Measurements from ENCODE around the gene CYP2J2.
A peak's percentile ranks its signal among the peaks of the same experiment; 100 is the strongest.
"Not testable (repeated sequence)": the region's sequence is repeated elsewhere in the genome, so short reads cannot be mapped to it uniquely, and the experiment has no call there.

CYP2J2 gene

GRCh38 chr1:59926381-59927123, at the start of gene CYP2J2:
Gene CYP2J2 (minus strand): TSS chr1:59926773. CDS start chr1:59926746, 27 bp downstream.
- TF ChIP-seq CTCF (conservative IDR thresholded peaks at IDR 0.05; ENCODE audit: low read depth, low read length), result no peak
- DNase-seq (ENCODE audit: low read depth), result no peak
- peak within 1 kb of the TSS; percentile 64 for H3K4me3 ChIP-seq (ENCODE audit: low read length)

- DNase-seq (ENCODE audit: low read depth), result no peak
- no peak overlapping the region for H3K4me3 ChIP-seq (ENCODE audit: low read length)
- TF ChIP-seq CTCF (conservative IDR thresholded peaks at IDR 0.05; ENCODE audit: low read depth, low read length), result no peak
These were observed 47.1 kb upstream of the CYP2J2 start for GRCh38 chr1:59973719-59974118.

- TF ChIP-seq CTCF (conservative IDR thresholded peaks at IDR 0.05; ENCODE audit: low read depth, low read length), result no peak
- H3K4me3 ChIP-seq (ENCODE audit: low read length), result no peak overlapping the region
- DNase-seq (ENCODE audit: low read depth), result no peak
These were observed 45.8 kb upstream of the CYP2J2 start for GRCh38 chr1:59972216-59972927.

GRCh38 chr1:59971464-59971911, 44.9 kb upstream of the CYP2J2 start:
- TF ChIP-seq CTCF (conservative IDR thresholded peaks at IDR 0.05; ENCODE audit: low read depth, low read length), result peak; percentile 90
- H3K4me3 ChIP-seq (ENCODE audit: low read length), result no peak overlapping the region
- DNase-seq (ENCODE audit: low read depth), result no peak

- not testable (repeated sequence) for H3K4me3 ChIP-seq (ENCODE audit: low read length); DNase-seq (ENCODE audit: low read depth)
These were observed 43.1 kb upstream of the CYP2J2 start for GRCh38 chr1:59969542-59970175.

- DNase-seq (ENCODE audit: low read depth); H3K4me3 ChIP-seq (ENCODE audit: low read length): not testable (repeated sequence)
These were observed 42.2 kb upstream of the CYP2J2 start for GRCh38 chr1:59968746-59969145.

- no peak for TF ChIP-seq CTCF (conservative IDR thresholded peaks at IDR 0.05; ENCODE audit: low read depth, low read length)
- H3K4me3 ChIP-seq (ENCODE audit: low read length), result no peak overlapping the region
- DNase-seq (ENCODE audit: low read depth), result no peak
These were observed 41.2 kb upstream of the CYP2J2 start for GRCh38 chr1:59967780-59968179.
